HFF-Myc (cell line): ENCODE measurements around the gene LRRC14B.

Experiments used
- DNase-seq: peaks from one replicate; pipeline ENCODE4 v3.0.0-alpha.2; 2011; ENCODE audit warnings: low read depth; ENCODE audit errors: extremely low read depth
- H3K4me3 ChIP-seq: replicated peaks from 2 replicates; pipeline ENCODE4 v1.5.1; 2011; ENCODE audit warnings: low read depth, mild to moderate bottlenecking, control low read depth, low read length
- CTCF ChIP-seq: IDR thresholded peaks from 2 replicates; pipeline ENCODE4 v1.5.1; 2012; ENCODE audit warnings: mild to moderate bottlenecking, low read depth, low read length, control low read depth; ENCODE audit errors: missing control alignments

The LRRC14B gene

GRCh38 chr5:174291-174600 is 17.0 kb upstream of the LRRC14B start:
- TF ChIP-seq CTCF: no peak
- H3K4me3 ChIP-seq: no peak overlapping the region
- DNase-seq: no peak

GRCh38 chr5:174876-175465 is 16.3 kb upstream of the LRRC14B start:
- no peak overlapping the region for H3K4me3 ChIP-seq
- TF ChIP-seq CTCF: no peak
- DNase-seq: no peak

GRCh38 chr5:176296-176823 is 14.9 kb upstream of the LRRC14B start:
- no peak overlapping the region for H3K4me3 ChIP-seq
- no peak for TF ChIP-seq CTCF
- DNase-seq: no peak

GRCh38 chr5:178110-178509 is 13.2 kb upstream of the LRRC14B start:
- no peak overlapping the region for H3K4me3 ChIP-seq
- no peak for DNase-seq
- no peak for TF ChIP-seq CTCF

GRCh38 chr5:179401-179800 is 11.9 kb upstream of the LRRC14B start:
- no peak overlapping the region for H3K4me3 ChIP-seq

GRCh38 chr5:180286-180918 is 10.9 kb upstream of the LRRC14B start:
- no peak overlapping the region for H3K4me3 ChIP-seq
- DNase-seq: no peak
- no peak for TF ChIP-seq CTCF

More at GRCh38 chr5:179401-179800, 11.9 kb upstream of the LRRC14B start:
- DNase-seq: no peak
- TF ChIP-seq CTCF: no peak
